Psoas muscle (tissue), 8 donors: Measurements from ENCODE around the gene FASTKD2. TPM values are rescaled to one million over a fixed set of nuclear protein-coding genes. Genes with fewer than 3 reads are reported as not detected.

Source experiments
- ATAC-seq, 4 donors: fragments of 200-7000 bp; cut with Tn5 transposase; one replicate each; pipeline ENCODE4 v1.9.1; 2020; ENCODE audit warnings: moderate library complexity in 3 of 4, mild to moderate bottlenecking in 2 of 4
- DNase-seq, 2 donors: peaks; one replicate each; pipeline ENCODE4 v3.0.0-alpha.2; 2020
- H3K27ac ChIP-seq: fragments of 200-600 bp; one replicate; pipeline ENCODE4 v1.8.0; 2022
- H3K27me3 ChIP-seq, 3 donors: fragments of 200-600 bp in 1 of 3; one replicate each; pipeline versions ENCODE4 v1.6.1 to v1.8.0; 2013 to 2022; ENCODE audit warnings: low read length in 2 of 3, mild to moderate bottlenecking in 2 of 3, moderate library complexity in 1 of 3; ENCODE audit not compliant: insufficient read depth in 3 of 3
- H3K36me3 ChIP-seq, 2 donors: fragments of 200-600 bp in 1 of 2; one replicate each; pipeline versions ENCODE4 v1.6.1 to v1.8.0; 2013 to 2022; ENCODE audit warnings: low read depth in 1 of 2, mild to moderate bottlenecking in 1 of 2, moderate library complexity in 1 of 2; ENCODE audit not compliant: insufficient read depth in 1 of 2
- H3K4me1 ChIP-seq: fragments of 200-600 bp; one replicate; pipeline ENCODE4 v1.8.0; 2022
- H3K4me3 ChIP-seq: fragments of 200-600 bp; one replicate; pipeline ENCODE4 v1.8.0; 2022; ENCODE audit warnings: mild to moderate bottlenecking
- H3K9me3 ChIP-seq: fragments of 200-600 bp; one replicate; pipeline ENCODE4 v1.8.0; 2022
- CTCF ChIP-seq: fragments of 200-600 bp; IDR thresholded peaks from one replicate; pipeline ENCODE4 v1.8.0; 2022; ENCODE audit warnings: antibody characterized with exemption
- WGBS, 3 donors: extraction: QIAGEN DNeasy Blood & Tissue Kit; methylation state at CpG; one replicate each; pipeline versions ENCODE4 v1.1.6 to v1.1.7; 2013; 5-methylcytosine and 5-hydroxymethylcytosine counted together
- intact Hi-C, 2 donors: fragments of 100-400 bp; cut with DNase I; formaldehyde crosslinking; loops; one replicate each; pipeline versions ENCODE4 v1.11.0 to v1.14.2; 2022
- polyA plus RNA-seq, 3 donors: library from polyadenylated mRNA; stranded (reverse); fragments of 200-250 nt; gene quantifications; one replicate each; pipeline ENCODE4 v1.2.3, GENCODE V29; 2013
- total RNA-seq, 4 donors: library from RNA; stranded (reverse); fragmentation: NEBNext Ultra II Directional in 2 of 4; extraction: Animal tissue kit (Norgen Biotek cat#: 25700) in 2 of 4; gene quantifications; one replicate each; pipeline versions ENCODE4 v1.2.1 to v1.2.4, GENCODE V29; 2021 to 2023
- donor health status: healthy with polysubstance abuse.
- donor health status: DM: no; HTN: no; CAD: no; lungs with moderate emphysema.
- donor health status: Bipolar disorder and iron deficiency.
- donor health status: healthy.
- donor health status: DM: yes; HTN: yes; CAD: no.
- donor health status: DM: no; HTN: no; CAD: no.
- donor health status: DM: no; HTN: no; CAD: no.
- donor health status: DM: yes; HTN: yes; CAD: no.

Gene FASTKD2
- total and polyA plus RNA-seq, 7 donors = 27.3 to 59.6 (median 51.8) TPM

GRCh38 chr2:206814498-206814897, 49.1 kb downstream of the FASTKD2 start:
- Histone ChIP-seq H3K27me3 (no peaks in the 10 kb centered on the region), H3K36me3 (peaks cover 0 to 7% of the 10 kb centered on the region in 2 donors), H3K9me3 (peaks cover 8% of the 10 kb centered on the region), H3K4me1 (no peaks in the 10 kb centered on the region), H3K27ac (no peak overlapping the region), H3K4me3 (no peak overlapping the region)
- intact Hi-C loops = no loop called here
- TF ChIP-seq CTCF = no peak
- DNase-seq (no peak), ATAC-seq (no peak)

- DNase-seq = no peak
- no peak for TF ChIP-seq CTCF
- no peaks in the 10 kb centered on the region for H3K4me1 ChIP-seq
- intact Hi-C loops = loop anchor here in 1 of 2 donors (10.0 kb wide), 1 partner anchor 134 kb away; no protein-coding TSS in a partner anchor
- no peak for ATAC-seq
- H3K27me3 ChIP-seq = no peaks in the 10 kb centered on the region
- H3K27ac ChIP-seq = no peak overlapping the region
- H3K9me3 ChIP-seq = no peaks in the 10 kb centered on the region
- 65 to 77% (median 72%) methylated on average over 2 of the region's 2 CpGs for WGBS, 3 donors
- no peak overlapping the region for H3K4me3 ChIP-seq
- peaks cover 0 to under 1% of the 10 kb centered on the region in 2 donors for H3K36me3 ChIP-seq
These were observed 55.4 kb downstream of the FASTKD2 start for GRCh38 chr2:206820807-206821206.

GRCh38 chr2:206823178-206823577, 57.8 kb downstream of the FASTKD2 start:
- Histone ChIP-seq H3K4me1 (no peaks in the 10 kb centered on the region), H3K4me3 (no peak overlapping the region), H3K27me3 (no peaks in the 10 kb centered on the region), H3K9me3 (no peaks in the 10 kb centered on the region), H3K36me3 (peaks cover 0 to 3% of the 10 kb centered on the region in 2 donors), H3K27ac (no peak overlapping the region)
- DNase-seq = no peak
- TF ChIP-seq CTCF = no peak
- WGBS, 3 donors = 42 to 73% (median 63%) methylated on average over 6 of the region's 6 CpGs
- peak in 1 of 4 donors; percentile 44 for ATAC-seq
- intact Hi-C loops = loop anchor here in 1 of 2 donors (10.0 kb wide), 1 partner anchor 132 kb away; no protein-coding TSS in a partner anchor

- intact Hi-C loops = loop anchor here in 1 of 2 donors (10.0 kb wide), 1 partner anchor 131 kb away; no protein-coding TSS in a partner anchor
- Histone ChIP-seq H3K36me3 (peaks cover 0 to 3% of the 10 kb centered on the region in 2 donors), H3K27me3 (no peaks in the 10 kb centered on the region), H3K27ac (no peak overlapping the region), H3K4me1 (no peaks in the 10 kb centered on the region), H3K4me3 (no peak overlapping the region), H3K9me3 (no peaks in the 10 kb centered on the region)
- ATAC-seq (no peak), DNase-seq (no peak)
- WGBS, 3 donors = 64 to 85% (median 72%) methylated on average over 1 of the region's 1 CpG
- no peak for TF ChIP-seq CTCF
These were observed 58.7 kb downstream of the FASTKD2 start for GRCh38 chr2:206824087-206824618.

GRCh38 chr2:206824993-206825392, 59.6 kb downstream of the FASTKD2 start:
- no peak overlapping the region for H3K27ac ChIP-seq
- no peak for TF ChIP-seq CTCF
- WGBS, 3 donors = 89 to 96% (median 94%) methylated on average over 5 of the region's 5 CpGs
- H3K9me3 ChIP-seq = no peaks in the 10 kb centered on the region
- no peaks in the 10 kb centered on the region for H3K27me3 ChIP-seq
- ATAC-seq (no peak), DNase-seq (no peak)
- H3K4me3 ChIP-seq = no peak overlapping the region
- no peaks in the 10 kb centered on the region for H3K4me1 ChIP-seq
- intact Hi-C loops = loop anchor here in 1 of 2 donors (10.0 kb wide), 1 partner anchor 130 kb away; no protein-coding TSS in a partner anchor
- peaks cover 0 to 3% of the 10 kb centered on the region in 2 donors for H3K36me3 ChIP-seq
